NT2/D1 (cell line): ENCODE results near the gene B4GALT5.

ENCODE experiments used
- SUZ12 ChIP-seq: IDR thresholded peaks from 2 replicates; pipeline ENCODE4 v1.6.1; 2011; ENCODE audit not compliant: insufficient read length, insufficient read depth; ENCODE audit errors: extremely low read depth
- YY1 ChIP-seq: IDR thresholded peaks from 2 replicates; pipeline ENCODE4 v1.6.1; 2011; ENCODE audit not compliant: insufficient read length, insufficient read depth
- ZNF274 ChIP-seq: IDR thresholded peaks from 2 replicates; pipeline ENCODE4 v1.6.1; 2011; ENCODE audit warnings: mild to moderate bottlenecking, low read depth, low read length

- TF ChIP-seq YY1 (no peak), SUZ12 (no peak), ZNF274 (no peak)
Observed at GRCh38 chr20:49642816-49643215, 70.9 kb downstream of the B4GALT5 start.
